Stomach (tissue), 4 donors: ENCODE data around the gene ASCC2.

Experiments
- CTCF ChIP-seq, 7 experiments: fragments of 450-650 bp in 4 of 7; fragments of 200-600 bp in 3 of 7; sonication (generic) in 3 of 7; IDR thresholded peaks; one replicate each; pipeline ENCODE4 v1.5.1; 2016 to 2019; ENCODE audit warnings: antibody characterized with exemption in 7 of 7, control low read depth in 2 of 7, mild to moderate bottlenecking in 1 of 7
- POLR2A ChIP-seq, 4 donors: fragments of 450-650 bp; IDR thresholded peaks; one replicate each; pipeline ENCODE4 v1.6.1; 2016; ENCODE audit warnings: antibody characterized with exemption in 4 of 4, control low read depth in 2 of 4, mild to moderate bottlenecking in 1 of 4, moderate library complexity in 1 of 4
- POLR2AphosphoS5 ChIP-seq, 3 donors: sonication (generic); formaldehyde crosslinking; IDR thresholded peaks; one replicate each; pipeline ENCODE4 v1.6.1; 2016; ENCODE audit warnings: antibody characterized with exemption in 3 of 3

GRCh38 chr22:29810216-29810615 is 27.9 kb downstream of the ASCC2 start:
- no peak for TF ChIP-seq CTCF (IDR thresholded peaks at IDR 0.05)
- no peak for TF ChIP-seq POLR2A (IDR thresholded peaks at IDR 0.05)
- TF ChIP-seq POLR2AphosphoS5 (IDR thresholded peaks at IDR 0.05): no peak
